Peyer's patch (tissue), 4 donors: ENCODE results near the gene REC114. TPM values are rescaled to one million over a fixed set of nuclear protein-coding genes. Genes with fewer than 3 reads are reported as not detected.
"Not testable (repeated sequence)": the region's sequence is repeated elsewhere in the genome, so short reads cannot be mapped to it uniquely, and the experiment has no call there.

Experiments
- DNase-seq, 3 donors: peaks; one replicate each; pipeline ENCODE4 v3.0.0-alpha.2; 2017 to 2019
- H3K27ac ChIP-seq, 4 donors: fragments of 200-600 bp; sonication (generic); one replicate each; pipeline ENCODE4 v1.5.1; 2016 to 2019
- H3K27me3 ChIP-seq, 2 donors: fragments of 200-600 bp; sonication (generic); one replicate each; pipeline ENCODE4 v1.5.1; 2019
- H3K36me3 ChIP-seq, 3 donors: fragments of 200-600 bp; sonication (generic); one replicate each; pipeline ENCODE4 v1.5.1; 2016 to 2019
- H3K4me1 ChIP-seq, 4 donors: fragments of 200-600 bp; sonication (generic); one replicate each; pipeline ENCODE4 v1.5.1; 2016 to 2019
- H3K4me3 ChIP-seq, 4 donors: fragments of 200-600 bp; sonication (generic); 1 replicate in 3 of 4; 2 replicates in 1 of 4; pipeline ENCODE4 v1.5.1; 2016 to 2019; ENCODE audit warnings: mild to moderate bottlenecking in 1 of 4
- H3K9me3 ChIP-seq, 4 donors: fragments of 200-600 bp; sonication (generic); one replicate each; pipeline ENCODE4 v1.5.1; 2016 to 2019; ENCODE audit warnings: mild to moderate bottlenecking in 1 of 4
- CTCF ChIP-seq, 6 experiments: fragments of 450-650 bp in 4 of 6; fragments of 200-600 bp in 2 of 6; sonication (generic) in 1 of 6; IDR thresholded peaks; one replicate each; pipeline ENCODE4 v1.5.1; 2017 to 2019; ENCODE audit warnings: antibody characterized with exemption in 6 of 6, mild to moderate bottlenecking in 3 of 6, moderate library complexity in 1 of 6
- POLR2A ChIP-seq, 2 donors: fragments of 450-650 bp; IDR thresholded peaks; one replicate each; pipeline ENCODE4 v1.5.1; 2017; ENCODE audit warnings: antibody characterized with exemption in 2 of 2, mild to moderate bottlenecking in 2 of 2, moderate library complexity in 2 of 2
- total RNA-seq, 4 donors: library from RNA; depleted of rRNA; stranded (reverse); fragments of >200 nt; gene quantifications; one replicate each; pipeline ENCODE4 v1.1.0, GENCODE V29; 2016

The REC114 gene
- total RNA-seq, 4 donors from 2014 or later = not detected

GRCh38 chr15:73485372-73485771 lies 42.4 kb downstream of the REC114 start:
- no peak for DNase-seq
- Histone ChIP-seq H3K9me3 (no peaks in the 10 kb centered on the region), H3K36me3 (no peaks in the 10 kb centered on the region), H3K27me3 (no peaks in the 10 kb centered on the region), H3K27ac (no peak overlapping the region), H3K4me1 (no peaks in the 10 kb centered on the region), H3K4me3 (no peak overlapping the region)
- no peak for TF ChIP-seq POLR2A (IDR thresholded peaks at IDR 0.05)
- no peak for TF ChIP-seq CTCF (IDR thresholded peaks at IDR 0.05)

GRCh38 chr15:73485885-73486284 lies 42.9 kb downstream of the REC114 start:
- not testable (repeated sequence) for H3K36me3 ChIP-seq, H3K4me3 ChIP-seq, H3K4me1 ChIP-seq, H3K27me3 ChIP-seq, DNase-seq, H3K27ac ChIP-seq, H3K9me3 ChIP-seq

- H3K36me3 ChIP-seq = no peaks in the 10 kb centered on the region
- no peak for DNase-seq
Observed at GRCh38 chr15:73488698-73489097, 45.7 kb downstream of the REC114 start.

GRCh38 chr15:73493922-73494321 lies 51.0 kb downstream of the REC114 start:
- DNase-seq = no peak
- H3K36me3 ChIP-seq = no peaks in the 10 kb centered on the region
- H3K27me3 ChIP-seq = no peaks in the 10 kb centered on the region
- no peak overlapping the region for H3K27ac ChIP-seq
- H3K4me1 ChIP-seq = no peaks in the 10 kb centered on the region
- no peak for TF ChIP-seq POLR2A (IDR thresholded peaks at IDR 0.05)
- no peak for TF ChIP-seq CTCF (IDR thresholded peaks at IDR 0.05)
- H3K4me3 ChIP-seq = no peak overlapping the region
- no peaks in the 10 kb centered on the region for H3K9me3 ChIP-seq

More at GRCh38 chr15:73488698-73489097, 45.7 kb downstream of the REC114 start:
- no peaks in the 10 kb centered on the region for H3K27me3 ChIP-seq
- no peak overlapping the region for H3K27ac ChIP-seq
- no peaks in the 10 kb centered on the region for H3K9me3 ChIP-seq
- H3K4me3 ChIP-seq = no peak overlapping the region
- no peaks in the 10 kb centered on the region for H3K4me1 ChIP-seq
- no peak for TF ChIP-seq POLR2A (IDR thresholded peaks at IDR 0.05)
- no peak for TF ChIP-seq CTCF (IDR thresholded peaks at IDR 0.05)

GRCh38 chr15:73495181-73495580 lies 52.2 kb downstream of the REC114 start:
- H3K4me1 ChIP-seq = no peaks in the 10 kb centered on the region
- no peaks in the 10 kb centered on the region for H3K9me3 ChIP-seq
- H3K36me3 ChIP-seq = no peaks in the 10 kb centered on the region
- no peak for DNase-seq
- H3K27me3 ChIP-seq = no peaks in the 10 kb centered on the region
- TF ChIP-seq CTCF (IDR thresholded peaks at IDR 0.05) (no peak), POLR2A (IDR thresholded peaks at IDR 0.05) (no peak)
- H3K27ac ChIP-seq = no peak overlapping the region
- H3K4me3 ChIP-seq = no peak overlapping the region

GRCh38 chr15:73500696-73501095 lies 57.7 kb downstream of the REC114 start:
- Histone ChIP-seq H3K4me1 (no peaks in the 10 kb centered on the region), H3K27me3 (no peaks in the 10 kb centered on the region), H3K27ac (no peak overlapping the region), H3K9me3 (no peaks in the 10 kb centered on the region), H3K4me3 (no peak overlapping the region), H3K36me3 (no peaks in the 10 kb centered on the region)
- no peak for DNase-seq
- TF ChIP-seq POLR2A (IDR thresholded peaks at IDR 0.05) (no peak), CTCF (IDR thresholded peaks at IDR 0.05) (no peak)
